Kidney (tissue), 14 donors: ENCODE results near the gene PLPP1. TPM values are rescaled to one million over a fixed set of nuclear protein-coding genes. Genes with fewer than 3 reads are reported as not detected.
A peak's percentile ranks its signal among the peaks of the same experiment; 100 is the strongest.

Experiments
- DNase-seq, 5 donors: peaks; one replicate each; pipeline ENCODE4 v3.0.0-alpha.2; 2013 to 2020
- FAIRE-seq: peaks from 2 replicates; lab custom pipeline; 2012; peaks lifted over from hg19 to GRCh38; lab: Jason Lieb, UNC
- H3K27ac ChIP-seq, 2 donors: one replicate each; pipeline ENCODE4 v1.7.0; 2013; ENCODE audit warnings: low read depth in 2 of 2, low read length in 2 of 2, inconsistent platforms in 1 of 2
- H3K27me3 ChIP-seq: one replicate; pipeline ENCODE4 v1.7.1; 2013; ENCODE audit warnings: low read length, inconsistent platforms; ENCODE audit not compliant: control insufficient read depth, insufficient read depth
- H3K36me3 ChIP-seq, 3 donors: one replicate each; pipeline versions ENCODE4 v1.7.0 to v1.7.1; 2013; ENCODE audit warnings: low read length in 3 of 3, control low read depth in 1 of 3, inconsistent platforms in 1 of 3; ENCODE audit not compliant: insufficient read depth in 3 of 3, control insufficient read depth in 2 of 3
- H3K4me1 ChIP-seq, 3 donors: one replicate each; pipeline versions ENCODE4 v1.7.0 to v1.7.1; 2013; ENCODE audit warnings: low read length in 3 of 3, inconsistent platforms in 1 of 3, low read depth in 1 of 3; ENCODE audit not compliant: control insufficient read depth in 2 of 3, insufficient read depth in 2 of 3
- H3K4me3 ChIP-seq, 3 donors: one replicate each; pipeline versions ENCODE4 v1.7.0 to v1.8.1; 2013; ENCODE audit warnings: low read length in 3 of 3, control low read depth in 1 of 3, inconsistent platforms in 1 of 3
- H3K9ac ChIP-seq, 3 donors: one replicate each; pipeline versions ENCODE4 v1.7.0 to v1.7.1; 2013; ENCODE audit warnings: low read length in 3 of 3, control low read depth in 1 of 3, inconsistent platforms in 1 of 3
- H3K9me3 ChIP-seq, 3 donors: one replicate each; pipeline versions ENCODE4 v1.7.0 to v1.7.1; 2013; ENCODE audit warnings: low read length in 3 of 3, control low read depth in 1 of 3, inconsistent platforms in 1 of 3; ENCODE audit not compliant: control insufficient read depth in 2 of 3, insufficient read depth in 1 of 3
- CTCF ChIP-seq: IDR thresholded peaks from 3 replicates; pipeline ENCODE4 v1.5.1; 2012; ENCODE audit warnings: mild to moderate bottlenecking, moderate library complexity, borderline replicate concordance; ENCODE audit not compliant: insufficient read depth; ENCODE audit errors: extremely low read depth
- intact Hi-C: fragments of 100-400 bp; cut with DNase I; formaldehyde crosslinking; loops from one replicate; pipeline ENCODE4 v1.11.1; 2022
- polyA plus RNA-seq: library from polyadenylated mRNA; stranded (reverse); fragments of 350-450 nt; fragmentation: Illumina TruSeq; extraction: RNeasy Lipid Tissue Mini Kit (QIAGEN cat#74804); gene quantifications from one replicate; pipeline ENCODE4 v1.2.3, GENCODE V29; 2014; ENCODE audit warnings: low read depth, low replicate concordance; ENCODE audit not compliant: insufficient read depth
- total RNA-seq: library from RNA; stranded (reverse); fragmentation: NEBNext Ultra II Directional; extraction: Animal tissue kit (Norgen Biotek cat#: 25700); gene quantifications from one replicate; pipeline ENCODE4 v1.2.1, GENCODE V29; 2021
- donor health status: control.
- donor health status: control.
- donor health status: control.
- donor health status: control.
- donor health status: control.
- donor health status: DM: yes; HTN: yes; CAD: no.
- donor health status: Normal renal cell carcinoma (clear cell type).

Gene PLPP1
- total and polyA plus RNA-seq, 2 donors from 2014 or later, result 144 to 166 TPM

- FAIRE-seq, result peak; percentile 17
- no peak for TF ChIP-seq CTCF
Observed at GRCh38 chr5:55471468-55471867, 63.3 kb downstream of the PLPP1 start.

GRCh38 chr5:55470282-55470681 is 64.5 kb downstream of the PLPP1 start:
- H3K4me3 ChIP-seq, result no peak overlapping the region
- no peak overlapping the region for H3K27ac ChIP-seq
- DNase-seq (no peak), FAIRE-seq (no peak)
- no peak overlapping the region for H3K9ac ChIP-seq
- peaks cover 0 to 5% (median 2%) of the 10 kb centered on the region in 3 donors for H3K36me3 ChIP-seq
- no peaks in the 10 kb centered on the region for H3K9me3 ChIP-seq
- TF ChIP-seq CTCF, result no peak
- intact Hi-C loops, result no loop called here
- peaks cover 2 to 17% (median 12%) of the 10 kb centered on the region in 3 donors for H3K4me1 ChIP-seq
- no peaks in the 10 kb centered on the region for H3K27me3 ChIP-seq

More at GRCh38 chr5:55471468-55471867, 63.3 kb downstream of the PLPP1 start:
- Histone ChIP-seq H3K9me3 (no peaks in the 10 kb centered on the region), H3K27ac (no peak overlapping the region), H3K4me1 (peaks cover 2 to 17% (median 12%) of the 10 kb centered on the region in 3 donors), H3K27me3 (no peaks in the 10 kb centered on the region), H3K4me3 (no peak overlapping the region), H3K9ac (no peak overlapping the region), H3K36me3 (peaks cover 0 to 2% (median 0%) of the 10 kb centered on the region in 3 donors)
- peak in 1 of 5 donors; percentile 29 for DNase-seq
- intact Hi-C loops, result no loop called here

- FAIRE-seq (no peak), DNase-seq (peak in 1 of 5 donors; percentile 14)
- TF ChIP-seq CTCF, result no peak
- intact Hi-C loops, result no loop called here
- H3K9me3 ChIP-seq, result no peaks in the 10 kb centered on the region
- H3K36me3 ChIP-seq, result peaks cover 0 to 5% (median 2%) of the 10 kb centered on the region in 3 donors
- H3K4me3 ChIP-seq, result no peak overlapping the region
- peaks cover 2 to 17% (median 12%) of the 10 kb centered on the region in 3 donors for H3K4me1 ChIP-seq
- no peaks in the 10 kb centered on the region for H3K27me3 ChIP-seq
- no peak overlapping the region for H3K27ac ChIP-seq
- H3K9ac ChIP-seq, result no peak overlapping the region
Observed at GRCh38 chr5:55469839-55470238, 64.9 kb downstream of the PLPP1 start.
